CD14-positive monocyte (primary cell): Measurements from ENCODE around the gene SLC12A6. TPM values are rescaled to one million over a fixed set of nuclear protein-coding genes. Genes with fewer than 3 reads are reported as not detected.

ENCODE experiments used
- DNase-seq, 3 donors: peaks; one replicate each; pipeline ENCODE4 v3.0.0-alpha.2; 2011 to 2022
- H2AFZ ChIP-seq: 2 replicates; pipeline ENCODE4 v1.6.0; 2012; ENCODE audit warnings: mild to moderate bottlenecking, low read depth, low read length, inconsistent platforms; ENCODE audit not compliant: insufficient read depth, poor library complexity, severe bottlenecking
- H3K27ac ChIP-seq, 2 donors: 1 replicate in 1 of 2; 2 replicates in 1 of 2; pipeline ENCODE4 v1.5.1; 2012 to 2013; ENCODE audit warnings: low read length in 2 of 2, control low read depth in 1 of 2, inconsistent platforms in 1 of 2, low read depth in 1 of 2, mild to moderate bottlenecking in 1 of 2
- H3K27me3 ChIP-seq, 2 donors: one replicate each; pipeline versions ENCODE4 v1.6.0 to v1.6.1; 2011 to 2013; ENCODE audit warnings: low read length in 2 of 2; ENCODE audit not compliant: control insufficient read depth in 2 of 2, insufficient read depth in 2 of 2
- H3K36me3 ChIP-seq, 2 donors: replicated peaks in 1 of 2; 1 replicate in 1 of 2; 2 replicates in 1 of 2; pipeline versions ENCODE4 v1.5.1 to v1.6.1; 2012 to 2013; ENCODE audit warnings: low read length in 2 of 2, control low read depth in 1 of 2, inconsistent platforms in 1 of 2, mild to moderate bottlenecking in 1 of 2; ENCODE audit not compliant: insufficient read depth in 2 of 2, control insufficient read depth in 1 of 2
- H3K4me1 ChIP-seq, 2 donors: 1 replicate in 1 of 2; 2 replicates in 1 of 2; pipeline versions ENCODE4 v1.5.1 to v1.6.1; 2012 to 2013; ENCODE audit warnings: low read length in 2 of 2, control low read depth in 1 of 2, inconsistent platforms in 1 of 2, mild to moderate bottlenecking in 1 of 2, moderate library complexity in 1 of 2; ENCODE audit not compliant: insufficient read depth in 2 of 2, control insufficient read depth in 1 of 2
- H3K4me2 ChIP-seq: replicated peaks from 2 replicates; pipeline ENCODE3; 2012; ENCODE audit warnings: low read length, moderate library complexity, mild to moderate bottlenecking; ENCODE audit not compliant: poor library complexity, severe bottlenecking; ENCODE audit errors: extremely low read depth
- H3K4me3 ChIP-seq, 3 experiments: fragments of 200-600 bp in 1 of 3; sonication (generic) in 1 of 3; replicated peaks in 1 of 3; 1 replicate in 2 of 3; 2 replicates in 1 of 3; pipeline ENCODE4 v1.5.1; 2011 to 2013; ENCODE audit warnings: low read length in 3 of 3, mild to moderate bottlenecking in 3 of 3, control low read depth in 2 of 3, low read depth in 2 of 3, inconsistent platforms in 1 of 3, moderate library complexity in 1 of 3
- H3K79me2 ChIP-seq: 2 replicates; pipeline ENCODE4 v1.6.0; 2012; ENCODE audit warnings: mild to moderate bottlenecking, control low read depth, inconsistent platforms, low read length, moderate library complexity; ENCODE audit not compliant: insufficient read depth
- H3K9ac ChIP-seq: 2 replicates; pipeline ENCODE4 v1.6.0; 2017; ENCODE audit warnings: low read length, mild to moderate bottlenecking; ENCODE audit not compliant: insufficient read depth, poor library complexity, severe bottlenecking
- H3K9me3 ChIP-seq, 2 donors: replicated peaks in 1 of 2; 1 replicate in 1 of 2; 2 replicates in 1 of 2; pipeline versions ENCODE4 v1.5.1 to v1.6.1; 2012 to 2013; ENCODE audit warnings: low read length in 2 of 2, control low read depth in 1 of 2; ENCODE audit not compliant: control insufficient read depth in 1 of 2, insufficient read depth in 1 of 2
- H4K20me1 ChIP-seq: 2 replicates; pipeline ENCODE4 v1.6.0; 2012; ENCODE audit warnings: mild to moderate bottlenecking, low read length, control low read depth, moderate library complexity; ENCODE audit not compliant: insufficient read depth
- H3K27ac Mint-ChIP-seq, 7 donors: one replicate each; pipeline ENCODE4 v1.8.0; 2020; ENCODE audit warnings: mild to moderate bottlenecking in 7 of 7, mixed read lengths in 7 of 7, moderate library complexity in 6 of 7, inconsistent platforms in 2 of 7
- H3K27me3 Mint-ChIP-seq, 3 donors: one replicate each; pipeline ENCODE4 v1.8.0; 2021 to 2022; ENCODE audit warnings: low read depth in 3 of 3, mild to moderate bottlenecking in 3 of 3, mixed read lengths in 3 of 3, moderate library complexity in 3 of 3, inconsistent platforms in 1 of 3
- H3K36me3 Mint-ChIP-seq, 2 donors: one replicate each; pipeline ENCODE4 v1.8.0; 2020; ENCODE audit warnings: mixed read lengths in 2 of 2, inconsistent platforms in 1 of 2, mild to moderate bottlenecking in 1 of 2
- H3K4me1 Mint-ChIP-seq: one replicate; pipeline ENCODE4 v1.8.0; 2020; ENCODE audit warnings: mild to moderate bottlenecking, mixed read lengths
- H3K4me3 Mint-ChIP-seq, 2 donors: one replicate each; pipeline ENCODE4 v1.8.0; 2020; ENCODE audit warnings: mild to moderate bottlenecking in 2 of 2, mixed read lengths in 2 of 2, moderate library complexity in 1 of 2
- H3K9me3 Mint-ChIP-seq, 7 donors: one replicate each; pipeline ENCODE4 v1.8.0; 2020 to 2022; ENCODE audit warnings: mixed read lengths in 7 of 7, mild to moderate bottlenecking in 6 of 7, moderate library complexity in 6 of 7, inconsistent platforms in 2 of 7
- WGBS: methylation state at CpG from one replicate; pipeline ENCODE4 v1.1.5; 2013; ENCODE audit warnings: missing lambda C conversion rate; ENCODE audit not compliant: insufficient coverage; 5-methylcytosine and 5-hydroxymethylcytosine counted together
- intact Hi-C, 2 donors: fragments of 100-400 bp; cut with micrococcal nuclease; formaldehyde crosslinking; loops; one replicate each; pipeline versions ENCODE4 v1.15.0 to v1.15.1; 2023
- polyA plus RNA-seq, 3 donors: library from polyadenylated mRNA; depleted of rRNA in 1 of 3; unstranded in 2 of 3; stranded (reverse) in 1 of 3; fragments of 300-500 nt in 2 of 3; fragments of >200 nt in 1 of 3; fragmentation: Illumina TruSeq in 2 of 3; gene quantifications; 1 replicate in 2 of 3; 2 replicates in 1 of 3; pipeline ENCODE4 v1.2.3, GENCODE V29; 2012 to 2021
- TF ChIP-seq, protein P1 (sequence below): fragments of 200-600 bp; IDR thresholded peaks from one replicate; pipeline ENCODE4 v1.8.0; 2022; ENCODE audit warnings: antibody characterized with exemption, mild to moderate bottlenecking

The SLC12A6 gene
- polyA plus RNA-seq, 3 donors: 5.4 to 80.0 (median 8.0) TPM

DNA sequence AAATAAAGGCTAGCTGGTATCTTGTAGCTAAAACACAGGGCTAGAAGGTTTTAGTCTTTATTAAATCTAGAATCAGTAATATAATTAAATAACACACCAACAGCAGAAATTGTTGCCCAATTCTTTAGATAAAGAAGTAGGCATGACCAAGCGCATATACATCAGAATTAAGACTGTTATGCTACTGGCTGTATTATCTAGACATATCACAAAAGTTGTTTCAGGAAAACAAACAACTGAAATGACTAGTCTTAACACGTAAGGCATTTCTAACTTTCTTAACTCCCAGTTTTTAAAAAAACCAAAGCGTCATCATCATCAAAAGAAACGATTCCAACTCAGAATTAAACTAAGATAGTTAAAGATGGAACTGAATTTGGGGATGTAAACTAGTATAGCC lies 57.4 kb downstream of the SLC12A6 start:
- peaks cover 9 to 10% of the 10 kb centered on the region in 2 donors for H3K36me3 Mint-ChIP-seq
- no peaks in the 10 kb centered on the region for H3K4me1 ChIP-seq
- peaks cover 9% of the 10 kb centered on the region for H3K4me1 Mint-ChIP-seq
- no peak overlapping the region for H3K27ac ChIP-seq
- H3K27me3 ChIP-seq: no peaks in the 10 kb centered on the region
- H4K20me1 ChIP-seq: peaks cover 98% of the 10 kb centered on the region
- TF ChIP-seq, protein P1, sequence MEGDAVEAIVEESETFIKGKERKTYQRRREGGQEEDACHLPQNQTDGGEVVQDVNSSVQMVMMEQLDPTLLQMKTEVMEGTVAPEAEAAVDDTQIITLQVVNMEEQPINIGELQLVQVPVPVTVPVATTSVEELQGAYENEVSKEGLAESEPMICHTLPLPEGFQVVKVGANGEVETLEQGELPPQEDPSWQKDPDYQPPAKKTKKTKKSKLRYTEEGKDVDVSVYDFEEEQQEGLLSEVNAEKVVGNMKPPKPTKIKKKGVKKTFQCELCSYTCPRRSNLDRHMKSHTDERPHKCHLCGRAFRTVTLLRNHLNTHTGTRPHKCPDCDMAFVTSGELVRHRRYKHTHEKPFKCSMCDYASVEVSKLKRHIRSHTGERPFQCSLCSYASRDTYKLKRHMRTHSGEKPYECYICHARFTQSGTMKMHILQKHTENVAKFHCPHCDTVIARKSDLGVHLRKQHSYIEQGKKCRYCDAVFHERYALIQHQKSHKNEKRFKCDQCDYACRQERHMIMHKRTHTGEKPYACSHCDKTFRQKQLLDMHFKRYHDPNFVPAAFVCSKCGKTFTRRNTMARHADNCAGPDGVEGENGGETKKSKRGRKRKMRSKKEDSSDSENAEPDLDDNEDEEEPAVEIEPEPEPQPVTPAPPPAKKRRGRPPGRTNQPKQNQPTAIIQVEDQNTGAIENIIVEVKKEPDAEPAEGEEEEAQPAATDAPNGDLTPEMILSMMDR: no peak
- no peaks in the 10 kb centered on the region for H3K36me3 ChIP-seq
- H3K4me3 Mint-ChIP-seq: no peak overlapping the region
- H3K27ac Mint-ChIP-seq: peak overlapping the region in 1 of 7 donors; percentile 26
- no CpG with 5 or more reads among the region's 4 CpGs for WGBS
- no peak overlapping the region for H3K4me2 ChIP-seq
- H3K4me3 ChIP-seq: no peak overlapping the region
- H3K9me3 ChIP-seq: no peaks in the 10 kb centered on the region
- H2AFZ ChIP-seq: no peak overlapping the region
- H3K9ac ChIP-seq: no peak overlapping the region
- H3K79me2 ChIP-seq: peaks cover 43% of the 10 kb centered on the region
- DNase-seq: no peak
- intact Hi-C loops: loop anchor here in 1 of 2 donors (10.0 kb wide), 1 partner anchor 85 kb away; the partner anchor contains the start of gene LPCAT4
- no peaks in the 10 kb centered on the region for H3K27me3 Mint-ChIP-seq
- H3K9me3 Mint-ChIP-seq: no peaks in the 10 kb centered on the region

GRCh38 chr15:34279368-34279767 lies 58.2 kb downstream of the SLC12A6 start:
- Mint-ChIP-seq H3K27me3 (peaks cover 0 to 1% (median 0%) of the 10 kb centered on the region in 3 donors), H3K4me3 (no peak overlapping the region), H3K36me3 (peaks cover 13 to 15% of the 10 kb centered on the region in 2 donors), H3K4me1 (peaks cover 9% of the 10 kb centered on the region), H3K9me3 (no peaks in the 10 kb centered on the region), H3K27ac (no peak overlapping the region)
- Histone ChIP-seq H2AFZ (no peak overlapping the region), H3K9me3 (no peaks in the 10 kb centered on the region), H3K27me3 (no peaks in the 10 kb centered on the region), H3K4me1 (no peaks in the 10 kb centered on the region), H3K9ac (no peak overlapping the region), H3K4me3 (no peak overlapping the region), H3K79me2 (peaks cover 43% of the 10 kb centered on the region), H3K4me2 (no peak overlapping the region), H4K20me1 (peaks cover 98% of the 10 kb centered on the region), H3K27ac (no peak overlapping the region), H3K36me3 (peaks cover 0 to 5% of the 10 kb centered on the region in 2 donors)
- TF ChIP-seq, protein P1: no peak
- 100% methylated on average over 1 of the region's 2 CpGs for WGBS
- no peak for DNase-seq
- intact Hi-C loops: no loop called here
